ENCODE data around the gene SMG1. TPM values are rescaled to one million over a fixed set of nuclear protein-coding genes. Genes with fewer than 3 reads are reported as not detected.

The SMG1 gene
- total and polyA plus RNA-seq, 2 of the 13 experiments (the other 11 are each of a cell fraction or from before 2014, with no cell fraction given) = 48.7 to 53.7 TPM

DNA sequence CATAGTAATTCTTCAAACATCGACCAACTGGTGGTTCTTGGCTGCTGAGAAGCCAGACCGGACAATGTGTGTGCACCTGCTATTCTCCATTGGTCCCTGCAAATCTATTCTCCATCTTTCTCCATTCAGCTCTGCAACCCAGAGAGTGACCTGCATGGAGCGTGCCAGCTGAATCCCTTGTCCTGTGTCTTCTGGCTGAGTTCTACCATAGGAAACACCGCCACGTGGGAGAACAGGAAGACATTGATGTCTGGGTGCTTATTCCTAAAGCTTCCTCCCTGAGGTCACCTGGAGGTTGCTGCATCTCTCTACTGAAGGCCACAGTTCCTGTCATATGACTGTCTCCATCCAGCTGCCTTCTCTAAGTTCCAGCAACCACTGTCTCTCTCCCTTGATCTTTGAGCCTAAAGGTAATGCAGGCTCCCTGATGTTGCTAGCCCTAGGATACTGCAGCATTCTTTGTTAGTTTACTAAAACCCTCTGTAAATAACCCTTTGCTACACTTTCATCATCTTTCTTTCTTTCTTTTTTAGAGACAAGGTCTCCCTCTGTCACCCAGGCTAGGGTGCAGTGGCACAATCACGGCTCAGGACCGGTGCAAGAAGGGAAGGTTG is 10.6 kb upstream of the SMG1 start (continued):
- TF ChIP-seq PAX8 (CRISPR knock-in tag; IDR thresholded peaks at IDR 0.05; ENCODE audit: borderline replicate concordance) (no peak), SATB2 (CRISPR knock-in tag; IDR thresholded peaks at IDR 0.05) (no peak), SMAD9 (CRISPR knock-in tag; IDR thresholded peaks at IDR 0.05) (peak; percentile 79; the same call in 1 of the 2 replicates), CREB1 (IDR thresholded peaks at IDR 0.05) (peak; percentile 70), CREB1 (CRISPR knock-in tag; IDR thresholded peaks at IDR 0.05) (no peak), FOXO1 (CRISPR knock-in tag; IDR thresholded peaks at IDR 0.05) (peak; percentile 77), SYNCRIP (IDR thresholded peaks at IDR 0.05; ENCODE audit: insufficient read depth, low read depth, low read length) (no peak), PRPF4 (IDR thresholded peaks at IDR 0.05; ENCODE audit: low read depth, low read length, poor library complexity, severe bottlenecking) (no peak), MIER3 (CRISPR knock-in tag; IDR thresholded peaks at IDR 0.05; ENCODE audit: borderline replicate concordance) (peak; percentile 87; the same call in 1 of the 2 replicates), ZFP90 (CRISPR knock-in tag; IDR thresholded peaks at IDR 0.05; ENCODE audit: borderline replicate concordance) (no peak), CBFB (CRISPR knock-in tag; IDR thresholded peaks at IDR 0.05) (0 out of 2 replicates have a peak, but pooled peaks have one; percentile 52), ZBTB20 (CRISPR knock-in tag; IDR thresholded peaks at IDR 0.05; ENCODE audit: borderline replicate concordance, low read depth) (peak; percentile 62; the same call in 1 of the 2 replicates), XRCC5 (optimal IDR thresholded peaks at IDR 0.05; ENCODE audit: low read length) (peak; percentile 53), ELF4 (CRISPR knock-in tag; IDR thresholded peaks at IDR 0.05; ENCODE audit: borderline replicate concordance) (no peak), ZNF605 (CRISPR knock-in tag; IDR thresholded peaks at IDR 0.05) (no peak), HOXD1 (CRISPR knock-in tag; IDR thresholded peaks at IDR 0.05) (no peak), HNRNPL (IDR thresholded peaks at IDR 0.05; ENCODE audit: low read depth, low read length) (no peak), ZNF619 (CRISPR knock-in tag; IDR thresholded peaks at IDR 0.05) (no peak), ZFYVE20 (CRISPR knock-in tag; IDR thresholded peaks at IDR 0.05; ENCODE audit: borderline replicate concordance, low read depth) (no peak), SMARCC2 (IDR thresholded peaks at IDR 0.05) (no peak), ELF3 (CRISPR knock-in tag; IDR thresholded peaks at IDR 0.05) (peak; percentile 86), PHF21A (CRISPR knock-in tag; IDR thresholded peaks at IDR 0.05) (peak; percentile 64), ZNF713 (CRISPR knock-in tag; IDR thresholded peaks at IDR 0.05) (no peak), CBX5 (CRISPR knock-in tag; IDR thresholded peaks at IDR 0.05; ENCODE audit: borderline replicate concordance) (peak; percentile 50; the same call in 1 of the 2 replicates), ZNF83 (CRISPR knock-in tag; IDR thresholded peaks at IDR 0.05; ENCODE audit: borderline replicate concordance) (no peak)
- TF ChIP-seq, protein P1, sequence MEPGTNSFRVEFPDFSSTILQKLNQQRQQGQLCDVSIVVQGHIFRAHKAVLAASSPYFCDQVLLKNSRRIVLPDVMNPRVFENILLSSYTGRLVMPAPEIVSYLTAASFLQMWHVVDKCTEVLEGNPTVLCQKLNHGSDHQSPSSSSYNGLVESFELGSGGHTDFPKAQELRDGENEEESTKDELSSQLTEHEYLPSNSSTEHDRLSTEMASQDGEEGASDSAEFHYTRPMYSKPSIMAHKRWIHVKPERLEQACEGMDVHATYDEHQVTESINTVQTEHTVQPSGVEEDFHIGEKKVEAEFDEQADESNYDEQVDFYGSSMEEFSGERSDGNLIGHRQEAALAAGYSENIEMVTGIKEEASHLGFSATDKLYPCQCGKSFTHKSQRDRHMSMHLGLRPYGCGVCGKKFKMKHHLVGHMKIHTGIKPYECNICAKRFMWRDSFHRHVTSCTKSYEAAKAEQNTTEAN (CRISPR knock-in tag; conservative IDR thresholded peaks at IDR 0.05) = 0 out of 2 replicates have a peak, but pooled peaks have one; percentile 24
- TF ChIP-seq, protein P2, sequence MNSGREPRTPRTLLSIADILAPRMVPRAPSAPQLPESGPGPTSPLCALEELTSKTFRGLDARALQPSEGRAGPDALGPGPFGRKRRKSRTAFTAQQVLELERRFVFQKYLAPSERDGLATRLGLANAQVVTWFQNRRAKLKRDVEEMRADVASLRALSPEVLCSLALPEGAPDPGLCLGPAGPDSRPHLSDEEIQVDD (CRISPR knock-in tag; IDR thresholded peaks at IDR 0.05; ENCODE audit: borderline replicate concordance) = no peak
- TF ChIP-seq, protein P3, sequence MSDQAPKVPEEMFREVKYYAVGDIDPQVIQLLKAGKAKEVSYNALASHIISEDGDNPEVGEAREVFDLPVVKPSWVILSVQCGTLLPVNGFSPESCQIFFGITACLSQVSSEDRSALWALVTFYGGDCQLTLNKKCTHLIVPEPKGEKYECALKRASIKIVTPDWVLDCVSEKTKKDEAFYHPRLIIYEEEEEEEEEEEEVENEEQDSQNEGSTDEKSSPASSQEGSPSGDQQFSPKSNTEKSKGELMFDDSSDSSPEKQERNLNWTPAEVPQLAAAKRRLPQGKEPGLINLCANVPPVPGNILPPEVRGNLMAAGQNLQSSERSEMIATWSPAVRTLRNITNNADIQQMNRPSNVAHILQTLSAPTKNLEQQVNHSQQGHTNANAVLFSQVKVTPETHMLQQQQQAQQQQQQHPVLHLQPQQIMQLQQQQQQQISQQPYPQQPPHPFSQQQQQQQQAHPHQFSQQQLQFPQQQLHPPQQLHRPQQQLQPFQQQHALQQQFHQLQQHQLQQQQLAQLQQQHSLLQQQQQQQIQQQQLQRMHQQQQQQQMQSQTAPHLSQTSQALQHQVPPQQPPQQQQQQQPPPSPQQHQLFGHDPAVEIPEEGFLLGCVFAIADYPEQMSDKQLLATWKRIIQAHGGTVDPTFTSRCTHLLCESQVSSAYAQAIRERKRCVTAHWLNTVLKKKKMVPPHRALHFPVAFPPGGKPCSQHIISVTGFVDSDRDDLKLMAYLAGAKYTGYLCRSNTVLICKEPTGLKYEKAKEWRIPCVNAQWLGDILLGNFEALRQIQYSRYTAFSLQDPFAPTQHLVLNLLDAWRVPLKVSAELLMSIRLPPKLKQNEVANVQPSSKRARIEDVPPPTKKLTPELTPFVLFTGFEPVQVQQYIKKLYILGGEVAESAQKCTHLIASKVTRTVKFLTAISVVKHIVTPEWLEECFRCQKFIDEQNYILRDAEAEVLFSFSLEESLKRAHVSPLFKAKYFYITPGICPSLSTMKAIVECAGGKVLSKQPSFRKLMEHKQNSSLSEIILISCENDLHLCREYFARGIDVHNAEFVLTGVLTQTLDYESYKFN (CRISPR knock-in tag; conservative IDR thresholded peaks at IDR 0.05) = peak; percentile 88
